IMR-90 (cell line): ENCODE results near the gene IRAK4. TPM values are rescaled to one million over a fixed set of nuclear protein-coding genes. Genes with fewer than 3 reads are reported as not detected.
A peak's percentile ranks its signal among the peaks of the same experiment; 100 is the strongest.

ENCODE experiments used
- ATAC-seq: fragments of 200-7000 bp; cut with Tn5 transposase; 2 replicates; pipeline ENCODE4 v1.9.1; 2020; ENCODE audit warnings: low read depth, mild to moderate bottlenecking, moderate library complexity
- BruUV-seq: library from RNA; stranded (reverse); fragments of 400-500 nt; replicated peaks from 2 replicates; lab custom pipeline; 2021; lab: Mats Ljungman, UMichigan
- CTCF ChIA-PET: fragments of 300-600 bp; formaldehyde crosslinking; extraction: SDS; loops from one replicate; lab custom pipeline; 2021; ENCODE audit warnings: antibody characterized with exemption; lab: Yijun Ruan, JAX
- POLR2A ChIA-PET: fragments of 300-600 bp; sonication (Branson Sonifier 250); formaldehyde crosslinking; loops from one replicate; lab custom pipeline; 2022; ENCODE audit warnings: antibody characterized with exemption; ENCODE audit not compliant: unreplicated experiment; lab: Charles Lee
- DNase-seq: peaks from one replicate; pipeline ENCODE4 v3.0.0; 2013
- H2AFZ ChIP-seq: replicated peaks from 2 replicates; pipeline ENCODE3; 2013; ENCODE audit warnings: low read length, mild to moderate bottlenecking; ENCODE audit not compliant: poor library complexity
- H2AK5ac ChIP-seq: 2 replicates; pipeline ENCODE4 v1.6.1; 2013; ENCODE audit warnings: low read depth, low read length, inconsistent platforms
- H2AK9ac ChIP-seq: replicated peaks from 2 replicates; pipeline ENCODE3; 2013; ENCODE audit warnings: mild to moderate bottlenecking, low read depth, low read length, moderate library complexity; ENCODE audit not compliant: poor library complexity
- H2BK120ac ChIP-seq: 2 replicates; pipeline ENCODE4 v1.6.1; 2013; ENCODE audit warnings: low read depth, low read length, inconsistent platforms
- H2BK15ac ChIP-seq: 3 replicates; pipeline ENCODE4 v1.6.1; 2013; ENCODE audit warnings: low read depth, low read length, inconsistent platforms
- H2BK20ac ChIP-seq: 2 replicates; pipeline ENCODE4 v1.6.1; 2013; ENCODE audit warnings: low read depth, mild to moderate bottlenecking, inconsistent platforms, low read length, moderate library complexity
- H2BK5ac ChIP-seq: 2 replicates; pipeline ENCODE4 v1.6.1; 2013; ENCODE audit warnings: mild to moderate bottlenecking, low read depth, low read length, inconsistent platforms; ENCODE audit not compliant: poor library complexity, severe bottlenecking
- H3K14ac ChIP-seq: replicated peaks from 2 replicates; pipeline ENCODE4 v1.6.1; 2013; ENCODE audit warnings: low read depth, low read length, inconsistent platforms
- H3K18ac ChIP-seq: 2 replicates; pipeline ENCODE4 v1.6.1; 2013; ENCODE audit warnings: low read depth, low read length, control low read depth
- H3K23ac ChIP-seq: 2 replicates; pipeline ENCODE4 v1.6.1; 2013; ENCODE audit warnings: low read depth, low read length, inconsistent platforms
- H3K27ac ChIP-seq: 2 replicates; pipeline ENCODE4 v1.5.1; 2013; ENCODE audit warnings: mild to moderate bottlenecking, control low read depth, low read length; ENCODE audit not compliant: insufficient read depth
- H3K27me3 ChIP-seq: 2 replicates; pipeline ENCODE4 v1.6.1; 2013; ENCODE audit warnings: low read length; ENCODE audit not compliant: control insufficient read depth, insufficient read depth
- H3K36me3 ChIP-seq: 2 replicates; pipeline ENCODE4 v1.6.1; 2013; ENCODE audit warnings: low read length, mixed read lengths; ENCODE audit not compliant: control insufficient read depth, insufficient read depth
- H3K4ac ChIP-seq: 2 replicates; pipeline ENCODE4 v1.6.1; 2013; ENCODE audit warnings: low read depth, low read length, inconsistent platforms
- H3K4me1 ChIP-seq: 2 replicates; pipeline ENCODE4 v1.6.1; 2013; ENCODE audit warnings: low read length, mixed read lengths; ENCODE audit not compliant: control insufficient read depth, insufficient read depth
- H3K4me2 ChIP-seq: 2 replicates; pipeline ENCODE4 v1.6.1; 2013; ENCODE audit warnings: low read depth, mild to moderate bottlenecking, control low read depth, low read length, moderate library complexity
- H3K4me3 ChIP-seq: 2 replicates; pipeline ENCODE4 v1.5.1; 2013; ENCODE audit warnings: low read depth, mild to moderate bottlenecking, control low read depth, low read length, moderate library complexity; ENCODE audit not compliant: insufficient read depth
- H3K56ac ChIP-seq: 2 replicates; pipeline ENCODE4 v1.6.1; 2013; ENCODE audit warnings: low read length, inconsistent platforms; ENCODE audit not compliant: insufficient read depth; ENCODE audit errors: extremely low read depth
- H3K79me1 ChIP-seq, 2 experiments: 2 replicates each; pipeline ENCODE4 v1.6.1; 2013; ENCODE audit warnings: low read length in 2 of 2, inconsistent platforms in 1 of 2, low read depth in 1 of 2
- H3K9ac ChIP-seq: 2 replicates; pipeline ENCODE4 v1.6.1; 2013; ENCODE audit warnings: low read depth, low read length, control low read depth
- H3K9me1 ChIP-seq: 2 replicates; pipeline ENCODE4 v1.6.1; 2013; ENCODE audit warnings: low read length, inconsistent platforms; ENCODE audit not compliant: insufficient read depth
- H3K9me3 ChIP-seq: 2 replicates; pipeline ENCODE4 v1.6.1; 2013; ENCODE audit warnings: low read length; ENCODE audit not compliant: control insufficient read depth, insufficient read depth
- H4K20me1 ChIP-seq: 2 replicates; pipeline ENCODE4 v1.6.1; 2013; ENCODE audit warnings: low read length, inconsistent platforms; ENCODE audit not compliant: insufficient read depth
- H4K5ac ChIP-seq: 2 replicates; pipeline ENCODE4 v1.6.1; 2013; ENCODE audit warnings: mild to moderate bottlenecking, low read depth, low read length, control low read depth
- H4K8ac ChIP-seq, 2 experiments: 2 replicates each; pipeline ENCODE4 v1.6.1; 2013; ENCODE audit warnings: low read depth in 2 of 2, low read length in 2 of 2, control low read depth in 1 of 2, inconsistent platforms in 1 of 2
- H4K91ac ChIP-seq: 2 replicates; pipeline ENCODE4 v1.6.1; 2013; ENCODE audit warnings: low read depth, low read length, inconsistent platforms; ENCODE audit not compliant: insufficient read depth
- BHLHE40 ChIP-seq: fragments of 150-350 bp; IDR thresholded peaks from 2 replicates; pipeline ENCODE4 v1.6.1; 2016; ENCODE audit warnings: mild to moderate bottlenecking, low read depth, low read length
- CEBPB ChIP-seq: IDR thresholded peaks from 2 replicates; pipeline ENCODE4 v1.6.1; 2012; ENCODE audit warnings: low read depth, low read length, improper control_type of control experiment
- CHD1 ChIP-seq: IDR thresholded peaks from 2 replicates; pipeline ENCODE4 v1.6.1; 2012; ENCODE audit warnings: low read depth, low read length, improper control_type of control experiment
- CTCF ChIP-seq: conservative IDR thresholded peaks from 2 replicates; pipeline ENCODE4 v1.5.1; 2012; ENCODE audit warnings: mild to moderate bottlenecking, low read depth, low read length, improper control_type of control experiment
- FOS ChIP-seq: fragments of 150-350 bp; IDR thresholded peaks from 2 replicates; pipeline ENCODE4 v1.6.1; 2016; ENCODE audit warnings: low read depth, low read length
- MAFK ChIP-seq: IDR thresholded peaks from 2 replicates; pipeline ENCODE4 v1.6.1; 2012; ENCODE audit warnings: low read depth, low read length, improper control_type of control experiment
- MAZ ChIP-seq: IDR thresholded peaks from 2 replicates; pipeline ENCODE4 v1.6.1; 2012; ENCODE audit warnings: low read depth, mild to moderate bottlenecking, low read length, improper control_type of control experiment, moderate library complexity, borderline replicate concordance
- MXI1 ChIP-seq: IDR thresholded peaks from 2 replicates; pipeline ENCODE4 v1.6.1; 2012; ENCODE audit warnings: low read depth, mild to moderate bottlenecking, low read length, moderate library complexity, borderline replicate concordance
- NFE2L2 ChIP-seq: fragments of 150-350 bp; IDR thresholded peaks from 2 replicates; pipeline ENCODE4 v1.6.1; 2016; ENCODE audit warnings: low read depth, mild to moderate bottlenecking, low read length
- POLR2A ChIP-seq: IDR thresholded peaks from 2 replicates; pipeline ENCODE4 v1.6.1; 2012; ENCODE audit warnings: mild to moderate bottlenecking, low read depth, low read length
- RAD21 ChIP-seq: IDR thresholded peaks from 2 replicates; pipeline ENCODE4 v1.6.1; 2012; ENCODE audit warnings: low read length, improper control_type of control experiment
- RCOR1 ChIP-seq: IDR thresholded peaks from 2 replicates; pipeline ENCODE4 v1.6.1; 2012; ENCODE audit warnings: mild to moderate bottlenecking, low read length, improper control_type of control experiment; ENCODE audit not compliant: insufficient replicate concordance
- RFX5 ChIP-seq: IDR thresholded peaks from 2 replicates; pipeline ENCODE4 v1.8.0; 2012; ENCODE audit warnings: low read depth, mild to moderate bottlenecking, low read length, moderate library complexity
- SMC3 ChIP-seq: fragments of 150-350 bp; IDR thresholded peaks from 2 replicates; pipeline ENCODE4 v1.6.1; 2016; ENCODE audit warnings: low read depth, mild to moderate bottlenecking, antibody characterized with exemption, low read length, moderate library complexity
- USF2 ChIP-seq: fragments of 150-350 bp; IDR thresholded peaks from 2 replicates; pipeline ENCODE4 v1.6.1; 2017; ENCODE audit warnings: mild to moderate bottlenecking, antibody characterized with exemption, low read length, low read depth
- WGBS, 2 experiments: methylation state at CpG; one replicate each; pipeline versions ENCODE4 v1.1.5 to v1.1.7; 2013; ENCODE audit warnings: missing lambda C conversion rate in 2 of 2; ENCODE audit not compliant: insufficient read length in 1 of 2; ENCODE audit errors: extremely low coverage in 2 of 2; 5-methylcytosine and 5-hydroxymethylcytosine counted together
- dilution Hi-C: fragments of 300-500 bp; cut with HindIII; formaldehyde crosslinking; loops from one replicate; pipeline ENCODE4 v1.14.3; 2018; ENCODE audit warnings: low sequenced_read_pairs; ENCODE audit not compliant: unreplicated experiment
- in situ Hi-C: fragments of 300-500 bp; cut with MboI; formaldehyde crosslinking; loops from 3 replicates; pipeline ENCODE4 v1.14.3; 2019; ENCODE audit warnings: low sequenced_read_pairs, inconsistent platforms, mixed read lengths
- intact Hi-C: fragments of 100-400 bp; cut with micrococcal nuclease; formaldehyde crosslinking; loops from 2 replicates; pipeline ENCODE4 v1.10.0; 2022
- polyA plus RNA-seq, 3 experiments: library from polyadenylated mRNA; depleted of rRNA; stranded (reverse); fragments of >200 nt; gene quantifications; 2 replicates each; pipeline ENCODE4 v1.2.3, GENCODE V29; 2012; ENCODE audit warnings: low replicate concordance in 1 of 3
- total RNA-seq: library from RNA; depleted of rRNA; stranded (reverse); fragments of >200 nt; gene quantifications from 2 replicates; pipeline ENCODE4 v1.2.3, GENCODE V29; 2012
- TF ChIP-seq, protein P1 (sequence below): fragments of 150-350 bp; IDR thresholded peaks from 2 replicates; pipeline ENCODE4 v1.6.1; 2016; ENCODE audit warnings: low read depth, mild to moderate bottlenecking, low read length, moderate library complexity, borderline replicate concordance

IRAK4 gene
- total and polyA plus RNA-seq, 2 of the 4 experiments (the other 2 are of a cell fraction): 12.6 to 27.6 TPM

DNA sequence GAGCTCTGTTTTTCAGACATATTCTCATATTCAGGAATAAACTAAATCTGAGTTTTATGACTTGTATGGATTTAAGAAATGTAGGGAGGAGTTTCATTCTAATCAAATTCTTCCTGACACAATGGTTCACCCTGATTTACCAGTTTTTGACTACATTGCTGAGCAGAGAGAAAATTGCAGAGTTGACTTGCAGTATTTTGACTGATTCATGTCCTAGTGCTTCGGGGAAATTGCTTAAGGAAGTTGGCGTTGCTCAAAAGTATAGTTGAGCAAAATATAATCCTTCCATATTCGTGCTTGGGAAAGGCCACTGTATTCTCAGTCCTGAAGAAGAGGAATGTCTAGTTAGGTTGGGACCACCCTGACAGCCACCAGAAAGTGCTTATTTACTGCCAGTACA is 48.6 kb downstream of the IRAK4 start:
- no peak for ATAC-seq
- no TSS peak for BruUV-seq
- Histone ChIP-seq H4K91ac (no peak overlapping the region), H2BK5ac (no peak overlapping the region), H3K14ac (no peak overlapping the region), H2AFZ (no peak overlapping the region), H2BK20ac (no peak overlapping the region), H3K4me1 (no peaks in the 10 kb centered on the region), H4K5ac (peak overlapping the region; percentile 17; the same call in 1 of the 2 replicates), H3K4me3 (no peak overlapping the region), H3K4ac (no peak overlapping the region), H3K27ac (no peak overlapping the region), H3K79me1 (peaks cover 0 to 16% of the 10 kb centered on the region in 2 experiments; a peak in 2 of 4 replicates), H2AK5ac (no peak overlapping the region), H4K8ac (peak overlapping the region; percentile 5 to 92; a peak in 1 of 4 replicates), H3K18ac (no peak overlapping the region), H3K56ac (no peak overlapping the region), H4K20me1 (no peaks in the 10 kb centered on the region), H3K23ac (no peak overlapping the region), H2BK120ac (no peak overlapping the region), H2BK15ac (no peak overlapping the region), H3K9ac (no peak overlapping the region; the same call in 1 of the 2 replicates), H3K4me2 (no peak overlapping the region), H3K9me1 (no peaks in the 10 kb centered on the region), H3K9me3 (no peaks in the 10 kb centered on the region), H3K27me3 (no peaks in the 10 kb centered on the region; the same call in 1 of the 2 replicates), H2AK9ac (no peak overlapping the region), H3K36me3 (no peaks in the 10 kb centered on the region)
- in situ Hi-C loops: loop anchor here (5.0 kb wide), 1 partner anchor 75 kb away; no protein-coding TSS in a partner anchor
- dilution Hi-C loops: no loop called here
- POLR2A ChIA-PET: interaction anchor here (1.2 kb wide), 1 partner anchor 10 kb away, joined by 4 read pairs; no protein-coding TSS in a partner anchor
- TF ChIP-seq USF2 (no peak), POLR2A (no peak), CHD1 (no peak), CTCF (no peak), MAFK (no peak), MAZ (no peak), RFX5 (no peak), FOS (no peak), RCOR1 (no peak), MXI1 (no peak), BHLHE40 (no peak), CEBPB (no peak), NFE2L2 (no peak), SMC3 (no peak), RAD21 (no peak)
- TF ChIP-seq, protein P1, sequence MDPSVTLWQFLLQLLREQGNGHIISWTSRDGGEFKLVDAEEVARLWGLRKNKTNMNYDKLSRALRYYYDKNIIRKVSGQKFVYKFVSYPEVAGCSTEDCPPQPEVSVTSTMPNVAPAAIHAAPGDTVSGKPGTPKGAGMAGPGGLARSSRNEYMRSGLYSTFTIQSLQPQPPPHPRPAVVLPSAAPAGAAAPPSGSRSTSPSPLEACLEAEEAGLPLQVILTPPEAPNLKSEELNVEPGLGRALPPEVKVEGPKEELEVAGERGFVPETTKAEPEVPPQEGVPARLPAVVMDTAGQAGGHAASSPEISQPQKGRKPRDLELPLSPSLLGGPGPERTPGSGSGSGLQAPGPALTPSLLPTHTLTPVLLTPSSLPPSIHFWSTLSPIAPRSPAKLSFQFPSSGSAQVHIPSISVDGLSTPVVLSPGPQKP: no peak
- DNase-seq: no peak
- WGBS, 2 experiments: 76% methylated on average over 2 of the region's 3 CpGs; no CpG with 5 or more reads in 1 of the 2 experiments
- CTCF ChIA-PET: interaction anchor here (2.4 to 2.6 kb wide), 2 partner anchors 10 to 75 kb away, joined by 7 read pairs; no protein-coding TSS in a partner anchor
- intact Hi-C loops: loop anchor here (2.0 kb wide), 1 partner anchor 49 kb away; the partner anchor contains the start of genes IRAK4 and PUS7L
